ENCODE results near the gene CAMK1.
"Not testable (repeated sequence)": the region's sequence is repeated elsewhere in the genome, so short reads cannot be mapped to it uniquely, and the experiment has no call there.

Gene CAMK1

GRCh38 chr3:9783954-9784353, 14.2 kb upstream of the CAMK1 start:
- Mint-ChIP-seq H3K27me3 (no peaks in the 10 kb centered on the region), H3K4me1 (peaks cover 71% of the 10 kb centered on the region), H3K9me3 (no peaks in the 10 kb centered on the region), H3K27ac (no peak overlapping the region), H3K4me3 (no peak overlapping the region)
- no peak for ATAC-seq
- DNase-seq = no peak

GRCh38 chr3:9782770-9783169, 13.0 kb upstream of the CAMK1 start:
- H3K9me3 Mint-ChIP-seq = peaks cover 0 to under 1% of the 10 kb centered on the region in 2 donors
- no peak overlapping the region for H3K27ac Mint-ChIP-seq
- ATAC-seq = no peak
- DNase-seq = no peak
- no peaks in the 10 kb centered on the region for H3K27me3 Mint-ChIP-seq
- H3K4me3 Mint-ChIP-seq = no peak overlapping the region
- H3K4me1 Mint-ChIP-seq = peaks cover 77% of the 10 kb centered on the region

GRCh38 chr3:9781978-9782603, 12.3 kb upstream of the CAMK1 start:
- Mint-ChIP-seq H3K4me1 (peaks cover 77% of the 10 kb centered on the region), H3K4me3 (no peak overlapping the region), H3K9me3 (peaks cover 0 to 3% of the 10 kb centered on the region in 2 donors), H3K27me3 (no peaks in the 10 kb centered on the region), H3K27ac (peak overlapping the region in 1 of 2 donors; percentile 51)
- DNase-seq (no peak), ATAC-seq (no peak)

DNA sequence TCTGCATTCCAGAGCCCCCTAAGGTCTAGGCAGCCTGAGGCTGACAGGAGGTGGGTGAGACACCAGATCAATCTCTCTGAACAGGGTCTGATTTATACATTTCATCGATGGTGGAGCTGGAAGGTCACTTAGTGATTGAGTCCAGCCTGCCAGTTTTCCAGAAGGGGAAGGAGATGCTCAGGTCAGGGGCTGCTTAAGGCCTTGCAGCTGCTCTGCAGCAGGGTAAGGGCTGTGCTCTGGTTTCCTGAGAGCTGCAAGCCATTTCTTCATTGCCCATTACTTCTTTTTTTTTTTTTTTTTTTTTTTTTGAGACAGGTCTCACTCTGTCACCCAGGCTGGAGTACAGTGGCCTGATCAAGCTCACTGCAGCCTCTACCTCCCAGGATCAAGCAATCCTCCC, 11.8 kb upstream of the CAMK1 start:
- Mint-ChIP-seq H3K9me3 (peaks cover 0 to 3% of the 10 kb centered on the region in 2 donors), H3K4me3 (no peak overlapping the region), H3K4me1 (peaks cover 77% of the 10 kb centered on the region), H3K27ac (peak overlapping the region in 1 of 2 donors; percentile 51), H3K27me3 (no peaks in the 10 kb centered on the region)
- ATAC-seq = no peak
- no peak for DNase-seq

DNA sequence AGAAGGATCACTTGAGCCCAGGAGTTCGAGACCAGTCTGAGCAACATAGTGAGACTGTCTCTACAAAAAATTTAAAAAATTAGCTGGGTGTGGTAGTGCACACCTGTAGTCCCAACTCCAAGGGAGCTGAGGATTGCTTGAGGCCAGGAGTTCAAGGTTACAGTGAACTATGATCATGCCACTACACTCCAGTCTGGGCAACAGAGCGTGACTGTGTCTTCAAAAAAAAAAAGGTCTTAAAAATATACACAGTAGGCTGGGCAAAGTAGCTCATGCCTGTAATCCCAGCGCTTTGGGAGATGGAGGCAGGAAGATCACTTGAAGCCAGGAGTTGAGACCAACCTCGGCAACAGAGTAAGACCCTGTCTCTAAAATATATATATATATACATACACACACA, 11.2 kb upstream of the CAMK1 start:
- H3K4me1 Mint-ChIP-seq = peaks cover 77% of the 10 kb centered on the region
- peaks cover 0 to 3% of the 10 kb centered on the region in 2 donors for H3K9me3 Mint-ChIP-seq
- no peaks in the 10 kb centered on the region for H3K27me3 Mint-ChIP-seq
- H3K4me3 Mint-ChIP-seq = peak overlapping the region; percentile 68 to 74
- no peak for DNase-seq
- peak overlapping the region; percentile 98 for H3K27ac Mint-ChIP-seq
- ATAC-seq = no peak

DNA sequence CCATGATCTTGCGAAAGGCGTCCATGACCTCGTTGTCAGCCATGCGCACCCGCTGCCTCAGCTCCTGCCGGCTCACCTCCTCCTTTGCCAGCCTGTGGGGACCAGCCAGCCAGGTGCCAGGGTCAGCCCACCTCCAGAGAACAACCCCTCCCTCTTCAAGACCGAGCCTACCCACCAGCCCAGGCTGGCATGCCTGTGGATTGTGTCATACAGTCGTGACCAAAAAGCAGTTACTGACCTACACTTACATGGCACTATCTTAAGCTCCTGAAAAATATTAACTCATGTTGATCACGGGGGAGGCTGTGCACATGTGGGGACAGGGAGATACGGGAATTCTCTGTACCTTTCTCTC, 10.7 kb upstream of the CAMK1 start:
- Mint-ChIP-seq H3K27me3 (no peaks in the 10 kb centered on the region), H3K4me3 (peak overlapping the region; percentile 68 to 74), H3K27ac (peak overlapping the region; percentile 98), H3K4me1 (peaks cover 77% of the 10 kb centered on the region), H3K9me3 (peaks cover 0 to 3% of the 10 kb centered on the region in 2 donors)
- DNase-seq (no peak), ATAC-seq (peak; percentile 3)

- DNase-seq = peak; percentile 61 to 77
- peak overlapping the region; percentile 98 for H3K27ac Mint-ChIP-seq
- ATAC-seq = peak; percentile 73
These were observed 10.1 kb upstream of the CAMK1 start for GRCh38 chr3:9779721-9780457.

DNA sequence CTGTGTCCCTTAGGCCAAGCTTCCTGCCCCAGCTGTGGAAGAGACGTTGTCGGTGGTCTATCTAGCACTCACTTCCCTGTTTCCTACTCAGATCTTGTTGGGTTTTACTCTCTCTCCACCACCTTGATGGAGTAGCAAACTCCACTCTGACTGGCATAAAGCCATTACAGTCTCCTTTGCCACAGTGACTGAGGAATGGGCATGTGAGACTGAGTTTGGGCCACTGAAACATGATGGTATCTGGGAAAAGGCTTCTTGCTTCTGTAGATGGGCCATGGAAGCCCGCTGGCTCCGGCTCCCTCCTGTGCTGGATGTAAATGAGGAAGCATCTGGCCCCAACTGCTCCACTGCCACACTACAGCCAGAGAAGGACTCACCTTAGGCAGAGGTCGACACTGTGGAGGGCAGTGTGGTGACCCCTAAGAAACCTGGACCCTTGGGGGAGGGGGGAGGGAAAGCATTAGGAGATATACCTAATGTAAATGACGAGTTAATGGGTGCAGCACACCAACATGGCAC, 9.4 kb upstream of the CAMK1 start:
- H3K9me3 Mint-ChIP-seq = peaks cover 0 to 3% of the 10 kb centered on the region in 2 donors
- H3K4me3 Mint-ChIP-seq = peak overlapping the region; percentile 68 to 74
- H3K27ac Mint-ChIP-seq = peak overlapping the region; percentile 98 to 99
- no peaks in the 10 kb centered on the region for H3K27me3 Mint-ChIP-seq
- peak in 1 of 2 donors; percentile 16 for DNase-seq
- H3K4me1 Mint-ChIP-seq = peaks cover 76% of the 10 kb centered on the region
- ATAC-seq = no peak

More at GRCh38 chr3:9779721-9780457, 10.1 kb upstream of the CAMK1 start:
- H3K27me3 Mint-ChIP-seq = no peaks in the 10 kb centered on the region
- peaks cover 76% of the 10 kb centered on the region for H3K4me1 Mint-ChIP-seq
- H3K4me3 Mint-ChIP-seq = peak overlapping the region; percentile 68 to 74
- peaks cover 0 to 3% of the 10 kb centered on the region in 2 donors for H3K9me3 Mint-ChIP-seq

GRCh38 chr3:9778143-9779074, 8.7 kb upstream of the CAMK1 start:
- ATAC-seq (peak; percentile 89), DNase-seq (peak; percentile 71 to 85)
- Mint-ChIP-seq H3K9me3 (peaks cover 0 to 3% of the 10 kb centered on the region in 2 donors), H3K4me3 (peak overlapping the region; percentile 67 to 68), H3K27ac (peak overlapping the region; percentile 98 to 99), H3K4me1 (peaks cover 76% of the 10 kb centered on the region), H3K27me3 (no peaks in the 10 kb centered on the region)

GRCh38 chr3:9777694-9778021, 7.9 kb upstream of the CAMK1 start:
- peaks cover 71% of the 10 kb centered on the region for H3K4me1 Mint-ChIP-seq

DNA sequence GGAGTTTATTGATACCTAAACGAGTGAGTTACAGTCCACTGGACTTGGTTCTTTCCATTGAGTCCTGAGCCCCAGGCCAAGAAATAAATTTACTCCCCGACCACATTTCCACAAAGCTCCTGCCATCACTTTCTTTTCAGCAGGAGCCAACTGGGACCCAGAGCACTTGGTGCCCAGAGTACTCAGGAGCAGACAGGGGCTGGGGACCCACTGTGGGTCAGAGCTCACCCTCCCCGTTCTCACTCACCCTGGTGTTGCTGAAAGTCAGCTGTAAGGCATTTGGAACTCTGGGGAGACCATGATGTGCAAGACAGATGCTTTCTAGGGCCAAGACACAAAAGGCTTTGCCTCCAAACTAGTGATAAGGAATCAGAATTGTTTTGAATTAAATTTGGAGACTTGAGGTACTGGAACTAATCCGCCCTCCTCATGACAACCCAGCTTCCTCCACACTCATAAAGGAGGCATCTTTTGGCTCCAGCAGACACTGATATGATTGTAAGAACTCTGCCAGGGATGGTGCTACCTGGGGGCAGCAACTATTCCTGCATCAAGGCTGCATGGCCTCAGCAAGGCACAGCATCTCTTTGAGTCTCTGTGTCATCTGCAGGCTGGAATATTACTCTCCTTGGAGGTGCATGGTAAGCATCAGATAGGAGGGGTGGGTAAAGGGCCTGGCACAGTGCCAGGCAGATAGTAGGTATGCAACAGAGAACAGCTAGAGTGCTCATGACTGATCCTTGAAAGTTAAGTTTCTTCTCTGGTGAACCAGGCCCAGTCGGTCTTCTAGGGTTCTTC, 7.3 kb upstream of the CAMK1 start:
- no peaks in the 10 kb centered on the region for H3K27me3 Mint-ChIP-seq
- H3K4me3 Mint-ChIP-seq = peak overlapping the region; percentile 25 to 67
- peak overlapping the region; percentile 98 to 99 for H3K27ac Mint-ChIP-seq
- H3K9me3 Mint-ChIP-seq = peaks cover 0 to 3% of the 10 kb centered on the region in 2 donors
- ATAC-seq = no peak
- no peak for DNase-seq
- peaks cover 65% of the 10 kb centered on the region for H3K4me1 Mint-ChIP-seq

More at GRCh38 chr3:9777694-9778021, 7.9 kb upstream of the CAMK1 start:
- DNase-seq = peak in 1 of 2 donors; percentile 28
- Mint-ChIP-seq H3K27ac (peak overlapping the region; percentile 98 to 99), H3K4me3 (peak overlapping the region; percentile 25 to 67), H3K9me3 (peaks cover 0 to 3% of the 10 kb centered on the region in 2 donors), H3K27me3 (no peaks in the 10 kb centered on the region)
- ATAC-seq = peak; percentile 41

- ATAC-seq, DNase-seq, H3K27me3 Mint-ChIP-seq, H3K9me3 Mint-ChIP-seq: not testable (repeated sequence)
- Mint-ChIP-seq H3K4me3 (peak overlapping the region; percentile 38 to 68), H3K27ac (peak overlapping the region in 1 of 2 donors; percentile 49), H3K4me1 (peaks cover 48% of the 10 kb centered on the region)
These were observed 1.3 kb upstream of the CAMK1 start for GRCh38 chr3:9771007-9771406.

- Mint-ChIP-seq H3K27ac (peak overlapping the region; percentile 5 to 16), H3K4me1 (peaks cover 43% of the 10 kb centered on the region), H3K4me3 (peak overlapping the region; percentile 68 to 74), H3K9me3 (no peaks in the 10 kb centered on the region), H3K27me3 (peaks cover 7% of the 10 kb centered on the region)
- DNase-seq (no peak), ATAC-seq (peak; percentile 15)
These were observed 597 bp upstream of the CAMK1 start for GRCh38 chr3:9770276-9770812.

DNA sequence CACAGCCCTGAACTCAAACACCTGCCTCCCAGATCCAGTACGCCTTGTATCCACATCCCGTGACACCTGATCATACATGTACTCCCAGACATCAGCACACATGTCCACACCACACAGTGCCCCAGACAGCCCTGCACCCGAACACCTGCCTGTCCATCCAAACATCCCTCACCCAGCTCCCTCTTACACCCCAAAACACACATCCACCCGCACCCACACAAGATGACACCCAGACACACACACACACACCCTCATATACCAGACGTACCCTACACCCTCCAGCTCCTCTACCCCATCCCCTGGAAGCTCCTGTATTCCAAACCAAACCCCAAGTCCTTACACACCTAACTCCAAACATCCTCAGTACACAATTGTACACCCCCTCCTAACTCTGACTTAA, 735 bp downstream of the CAMK1 start:
- peak overlapping the region; percentile 68 to 72 for H3K4me3 Mint-ChIP-seq
- H3K27me3 Mint-ChIP-seq = peaks cover 7% of the 10 kb centered on the region
- H3K9me3 Mint-ChIP-seq = no peaks in the 10 kb centered on the region
- ATAC-seq (no peak), DNase-seq (no peak)
- peak overlapping the region; percentile 65 to 79 for H3K27ac Mint-ChIP-seq
- peaks cover 43% of the 10 kb centered on the region for H3K4me1 Mint-ChIP-seq

Data from stimulated activated naive CD8-positive, alpha-beta T cell treated with anti-CD3 and anti-CD28 coated beads, Interleukin-15, amount 100 ng/mL, for 72 hours (primary cell).